Activated CD8-positive, alpha-beta T cell treated with anti-CD3 and anti-CD28 coated beads for 36 hours (primary cell): Measurements from ENCODE around the gene INAFM1. TPM values are rescaled to one million over a fixed set of nuclear protein-coding genes. Genes with fewer than 3 reads are reported as not detected.
"Not testable (repeated sequence)": the region's sequence is repeated elsewhere in the genome, so short reads cannot be mapped to it uniquely, and the experiment has no call there.

Source experiments
- ATAC-seq: fragments of 200-7000 bp; cut with Tn5 transposase; one replicate; pipeline ENCODE4 v1.10.0; 2021; ENCODE audit warnings: mild to moderate bottlenecking, moderate library complexity
- CTCF ChIA-PET: fragments of 350-600 bp; sonication (Branson Sonifier 250); formaldehyde crosslinking; loops from one replicate; lab custom pipeline; 2021; ENCODE audit warnings: antibody characterized with exemption; lab: Charles Lee
- POLR2A ChIA-PET: fragments of 350-600 bp; sonication (Branson Sonifier 250); formaldehyde crosslinking; loops from one replicate; lab custom pipeline; 2021; ENCODE audit warnings: antibody characterized with exemption; lab: Charles Lee
- DNase-seq: peaks from one replicate; pipeline ENCODE4 v3.0.0-alpha.2; 2020
- H3K27ac Mint-ChIP-seq: one replicate; pipeline ENCODE4 v1.8.0; 2021; ENCODE audit warnings: mild to moderate bottlenecking, mixed read lengths
- H3K27me3 Mint-ChIP-seq: one replicate; pipeline ENCODE4 v1.8.0; 2021; ENCODE audit warnings: mixed read lengths
- H3K36me3 Mint-ChIP-seq: one replicate; pipeline ENCODE4 v1.8.0; 2021; ENCODE audit warnings: low read depth, mixed read lengths
- H3K4me1 Mint-ChIP-seq: one replicate; pipeline ENCODE4 v1.8.0; 2021; ENCODE audit warnings: low read depth, mixed read lengths
- H3K4me3 Mint-ChIP-seq: one replicate; pipeline ENCODE4 v1.8.0; 2021; ENCODE audit warnings: mild to moderate bottlenecking, moderate library complexity, mixed read lengths
- H3K9me3 Mint-ChIP-seq: one replicate; pipeline ENCODE4 v1.8.0; 2021; ENCODE audit warnings: mixed read lengths
- CTCF ChIP-seq: fragments of 200-600 bp; IDR thresholded peaks from one replicate; pipeline ENCODE4 v1.8.0; 2022; ENCODE audit warnings: antibody characterized with exemption, mild to moderate bottlenecking
- intact Hi-C: fragments of 100-400 bp; cut with micrococcal nuclease; formaldehyde crosslinking; loops from one replicate; pipeline ENCODE4 v1.10.0; 2022
- total RNA-seq, 2 experiments: library from RNA; stranded (reverse); gene quantifications; one replicate each; pipeline ENCODE4 v1.2.3, GENCODE V29; 2021

The INAFM1 gene
- total RNA-seq, 2 experiments from 2014 or later = 11.4 to 12.7 TPM

DNA sequence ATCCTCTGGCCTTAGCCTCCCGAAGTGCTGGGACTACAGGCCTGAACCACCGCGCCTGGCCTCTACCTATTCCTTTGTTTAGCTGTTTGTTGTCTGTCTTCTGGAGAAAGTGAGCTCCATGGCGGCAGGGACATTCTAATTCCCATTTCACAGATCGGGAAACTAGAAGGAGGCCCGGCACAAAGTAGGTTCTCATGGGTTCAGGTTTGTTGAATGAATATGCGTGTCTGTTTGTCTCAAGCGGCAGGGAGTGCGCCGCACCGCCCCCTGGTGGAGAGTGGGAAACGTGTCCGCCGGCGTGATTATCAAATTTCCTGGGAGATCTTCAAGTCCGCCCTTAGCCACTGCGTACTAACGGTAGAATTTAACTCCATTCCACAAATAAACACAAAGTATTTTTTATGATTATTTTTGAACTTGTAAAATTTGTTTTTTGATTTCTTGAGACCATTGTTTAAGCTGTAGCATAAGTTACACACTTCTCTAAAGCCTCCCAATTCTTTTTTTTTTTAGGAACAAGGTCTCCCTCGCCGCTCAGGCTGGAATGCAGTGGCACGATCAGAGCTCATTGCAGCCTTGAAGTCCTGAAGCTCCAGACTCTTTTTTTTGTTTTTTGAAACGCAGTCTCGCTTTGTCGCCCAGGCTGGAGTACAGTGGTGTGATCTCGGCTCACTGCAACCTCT is 27.2 kb upstream of the INAFM1 start:
- peaks cover 14% of the 10 kb centered on the region for H3K4me1 Mint-ChIP-seq
- DNase-seq = peak; percentile 90
- intact Hi-C loops = loop anchor here (10.0 kb wide), 1 partner anchor 93 kb away; no protein-coding TSS in a partner anchor
- H3K27ac Mint-ChIP-seq = peak overlapping the region; percentile 66
- no peak overlapping the region for H3K4me3 Mint-ChIP-seq
- peaks cover 3% of the 10 kb centered on the region for H3K36me3 Mint-ChIP-seq
- TF ChIP-seq CTCF = peak; percentile 95
- POLR2A ChIA-PET = interaction anchor here (0.6 to 5.7 kb wide), 6 partner anchors 9 to 1246 kb away, joined by 3 to 45 read pairs (median 8); partner anchors contain the start of gene CCDC9
- no peaks in the 10 kb centered on the region for H3K27me3 Mint-ChIP-seq
- CTCF ChIA-PET = interaction anchor here (0.6 to 10.1 kb wide), 37 partner anchors 9 to 587 kb away, joined by 3 to 399 read pairs (median 4); partner anchors contain the start of genes CCDC9, DACT3, SAE1 and ZC3H4
- ATAC-seq = no peak
- H3K9me3 Mint-ChIP-seq = no peaks in the 10 kb centered on the region

DNA sequence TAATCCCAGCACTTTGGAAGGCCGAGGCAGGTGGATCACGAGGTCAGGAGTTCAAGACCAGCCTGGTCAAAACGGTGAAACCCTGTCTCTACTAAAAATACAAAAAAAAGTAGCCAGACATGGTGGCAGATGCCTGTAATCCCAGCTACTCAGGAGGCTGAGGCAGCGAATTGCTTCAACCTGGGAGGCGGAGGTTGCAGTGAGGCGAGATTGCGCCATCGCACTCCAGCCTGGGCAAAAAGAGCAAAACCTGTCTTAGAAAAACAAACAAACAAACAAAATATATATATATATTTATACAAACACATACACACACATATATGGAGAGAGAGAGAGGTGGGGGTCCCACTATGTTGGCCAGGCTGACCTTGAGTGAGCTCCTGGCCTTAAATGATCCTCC is 21.7 kb upstream of the INAFM1 start:
- DNase-seq, H3K27ac Mint-ChIP-seq, H3K27me3 Mint-ChIP-seq, H3K36me3 Mint-ChIP-seq, H3K9me3 Mint-ChIP-seq, ATAC-seq, H3K4me3 Mint-ChIP-seq, intact Hi-C loops: not testable (repeated sequence)
- POLR2A ChIA-PET = interaction anchor here (1.0 to 1.7 kb wide), 2 partner anchors 9 to 26 kb away, joined by 3 to 5 read pairs; no protein-coding TSS in a partner anchor
- CTCF ChIA-PET = interaction anchor here (1.3 to 5.9 kb wide), 2 partner anchors 9 to 42 kb away, joined by 6 to 54 read pairs; no protein-coding TSS in a partner anchor
- peaks cover 13% of the 10 kb centered on the region for H3K4me1 Mint-ChIP-seq

DNA sequence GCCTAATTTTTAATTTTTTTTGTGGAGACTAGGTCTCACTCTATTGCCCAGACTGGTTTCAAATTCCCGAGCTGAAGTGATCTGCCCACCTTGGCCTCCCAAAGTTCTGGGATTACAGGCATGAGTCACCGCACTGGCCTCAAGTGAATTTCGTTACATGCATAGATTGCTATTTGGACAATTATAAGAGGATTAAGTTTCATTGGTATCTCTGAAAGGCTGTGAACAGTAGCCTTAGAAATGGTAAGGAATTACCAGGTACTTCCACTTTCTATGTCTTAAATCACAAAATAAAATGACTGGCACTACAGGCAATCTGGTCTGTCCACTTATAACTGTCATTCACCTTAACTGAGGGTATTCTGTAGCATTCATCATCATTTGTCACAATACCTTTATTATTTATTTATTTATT is 21.2 kb upstream of the INAFM1 start:
- no peaks in the 10 kb centered on the region for H3K9me3 Mint-ChIP-seq
- peaks cover 17% of the 10 kb centered on the region for H3K4me1 Mint-ChIP-seq
- POLR2A ChIA-PET = interaction anchor here (1.0 to 1.7 kb wide), 2 partner anchors 9 to 27 kb away, joined by 3 to 5 read pairs; no protein-coding TSS in a partner anchor
- no peaks in the 10 kb centered on the region for H3K27me3 Mint-ChIP-seq
- H3K36me3 Mint-ChIP-seq = peaks cover 3% of the 10 kb centered on the region
- ATAC-seq (no peak), DNase-seq (no peak)
- TF ChIP-seq CTCF = no peak
- CTCF ChIA-PET = interaction anchor here (1.3 to 5.9 kb wide), 3 partner anchors 9 to 122 kb away, joined by 4 to 54 read pairs (median 6); partner anchors contain the start of gene SAE1
- intact Hi-C loops = no loop called here
- H3K4me3 Mint-ChIP-seq = no peak overlapping the region
- no peak overlapping the region for H3K27ac Mint-ChIP-seq

GRCh38 chr19:47253970-47254369 is 20.7 kb upstream of the INAFM1 start:
- Mint-ChIP-seq H3K9me3 (no peaks in the 10 kb centered on the region), H3K27ac (no peak overlapping the region), H3K4me3 (no peak overlapping the region), H3K27me3 (no peaks in the 10 kb centered on the region), H3K4me1 (peaks cover 21% of the 10 kb centered on the region), H3K36me3 (peaks cover 7% of the 10 kb centered on the region)
- ATAC-seq (no peak), DNase-seq (no peak)
- no peak for TF ChIP-seq CTCF
- intact Hi-C loops = no loop called here
- ChIA-PET CTCF (interaction anchor here (1.3 to 5.9 kb wide), 3 partner anchors 10 to 123 kb away, joined by 4 to 54 read pairs (median 6); partner anchors contain the start of gene SAE1), POLR2A (interaction anchor here (1.0 to 1.7 kb wide), 2 partner anchors 10 to 27 kb away, joined by 3 to 5 read pairs; no protein-coding TSS in a partner anchor)

- peaks cover 35% of the 10 kb centered on the region for H3K4me1 Mint-ChIP-seq
- H3K36me3 Mint-ChIP-seq = peaks cover 23% of the 10 kb centered on the region
- no peaks in the 10 kb centered on the region for H3K27me3 Mint-ChIP-seq
- no peaks in the 10 kb centered on the region for H3K9me3 Mint-ChIP-seq
- DNase-seq = peak; percentile 98
- peak; percentile 61 for ATAC-seq
- intact Hi-C loops = loop anchor here (2.0 kb wide), 1 partner anchor 17 kb away; no protein-coding TSS in a partner anchor
- CTCF ChIA-PET = interaction anchor here (0.8 to 5.9 kb wide), 7 partner anchors 9 to 143 kb away, joined by 3 to 54 read pairs (median 5); partner anchors contain the start of gene ZC3H4
- POLR2A ChIA-PET = interaction anchor here (0.8 to 3.6 kb wide), 16 partner anchors 11 to 145 kb away, joined by 3 to 45 read pairs (median 4); partner anchors contain the start of genes INAFM1 and ZC3H4
- peak within 1 kb of the TSS; percentile 98 for H3K27ac Mint-ChIP-seq
- peak within 1 kb of the TSS; percentile 84 for H3K4me3 Mint-ChIP-seq
- no peak for TF ChIP-seq CTCF
Measured at GRCh38 chr19:47255879-47256692, 18.6 kb upstream of the INAFM1 start, which contains the start of gene CCDC9. Gene CCDC9, plus strand, starts transcription at chr19:47256525. Its CDS starts 1,876 bp downstream, at chr19:47258401.
